CD4-positive, alpha-beta T cell treated with Interleukin-12 subunit alpha and Interleukin-12 subunit beta, for 1 hour (primary cell): ENCODE results near the gene AGAP3.
A peak's percentile ranks its signal among the peaks of the same experiment; 100 is the strongest.

Experiments
- DNase-seq: peaks from one replicate; pipeline ENCODE4 v3.0.0-alpha.2; 2020

Gene AGAP3

DNA sequence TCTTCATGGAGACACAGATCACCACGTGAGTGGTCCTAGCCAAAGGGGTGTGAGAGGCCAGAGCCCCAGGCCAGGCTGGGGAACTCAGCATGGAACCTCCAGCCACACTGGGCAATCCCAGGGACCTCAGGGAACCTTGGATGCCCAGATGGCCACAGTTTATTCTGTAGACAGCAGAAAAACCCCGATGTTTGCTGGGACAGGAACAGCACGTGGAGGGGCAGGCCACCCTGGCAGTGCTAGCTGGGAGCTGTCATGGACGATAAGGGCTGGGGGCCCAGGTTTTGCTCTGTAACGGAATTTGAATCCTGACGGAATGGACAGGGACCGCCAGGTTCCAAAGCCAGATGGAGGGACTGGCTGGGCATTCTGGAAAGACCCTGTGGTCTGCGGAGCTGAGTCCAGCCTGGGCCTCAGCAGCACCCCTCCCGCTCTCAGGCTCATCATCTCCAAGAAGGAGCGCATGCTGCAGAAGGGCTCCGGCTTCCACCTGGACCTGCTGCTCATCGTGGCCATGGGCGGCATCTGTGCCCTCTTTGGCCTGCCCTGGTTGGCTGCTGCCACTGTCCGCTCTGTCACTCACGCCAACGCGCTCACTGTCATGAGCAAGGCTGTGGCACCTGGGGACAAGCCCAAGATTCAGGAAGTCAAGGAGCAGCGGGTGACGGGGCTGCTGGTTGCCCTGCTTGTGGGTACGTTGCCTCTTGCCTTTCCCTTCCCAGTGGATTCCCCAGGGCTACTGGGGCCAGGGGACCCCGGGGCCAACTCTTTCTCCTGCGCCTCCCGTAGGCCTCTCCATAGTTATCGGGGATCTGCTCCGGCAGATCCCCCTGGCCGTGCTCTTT lies 11.2 kb upstream of the AGAP3 start:
- DNase-seq = no peak

DNA sequence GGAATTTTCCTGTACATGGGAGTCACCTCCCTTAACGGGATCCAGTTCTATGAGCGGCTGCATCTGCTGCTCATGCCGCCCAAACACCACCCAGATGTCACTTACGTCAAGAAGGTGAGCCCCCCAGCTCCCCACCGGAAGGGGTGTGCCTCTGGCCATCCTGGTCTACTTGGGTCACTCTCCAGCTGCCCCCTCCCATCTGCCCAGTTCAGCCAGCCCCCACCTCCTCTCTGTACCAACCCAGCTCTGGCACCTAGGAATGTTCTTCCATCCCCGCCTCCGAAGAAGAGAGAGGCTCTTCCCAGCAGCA lies 10.7 kb upstream of the AGAP3 start:
- DNase-seq = no peak

DNA sequence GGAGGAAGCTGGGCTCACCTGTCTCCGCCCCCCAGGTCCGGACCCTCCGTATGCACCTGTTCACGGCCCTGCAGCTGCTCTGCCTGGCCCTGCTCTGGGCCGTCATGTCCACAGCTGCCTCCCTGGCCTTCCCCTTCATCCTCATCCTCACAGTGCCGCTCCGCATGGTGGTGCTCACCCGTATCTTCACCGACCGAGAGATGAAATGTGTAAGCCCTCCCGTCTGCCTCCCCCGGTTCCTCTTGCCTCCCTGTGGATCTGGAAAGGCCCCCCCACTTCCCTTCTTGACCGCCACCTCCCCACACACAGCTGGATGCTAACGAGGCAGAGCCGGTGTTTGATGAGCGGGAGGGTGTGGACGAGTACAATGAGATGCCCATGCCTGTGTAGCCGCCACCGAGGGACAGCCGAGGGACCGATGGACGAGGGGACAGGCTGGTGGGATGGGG lies 10.3 kb upstream of the AGAP3 start:
- no peak for DNase-seq

DNA sequence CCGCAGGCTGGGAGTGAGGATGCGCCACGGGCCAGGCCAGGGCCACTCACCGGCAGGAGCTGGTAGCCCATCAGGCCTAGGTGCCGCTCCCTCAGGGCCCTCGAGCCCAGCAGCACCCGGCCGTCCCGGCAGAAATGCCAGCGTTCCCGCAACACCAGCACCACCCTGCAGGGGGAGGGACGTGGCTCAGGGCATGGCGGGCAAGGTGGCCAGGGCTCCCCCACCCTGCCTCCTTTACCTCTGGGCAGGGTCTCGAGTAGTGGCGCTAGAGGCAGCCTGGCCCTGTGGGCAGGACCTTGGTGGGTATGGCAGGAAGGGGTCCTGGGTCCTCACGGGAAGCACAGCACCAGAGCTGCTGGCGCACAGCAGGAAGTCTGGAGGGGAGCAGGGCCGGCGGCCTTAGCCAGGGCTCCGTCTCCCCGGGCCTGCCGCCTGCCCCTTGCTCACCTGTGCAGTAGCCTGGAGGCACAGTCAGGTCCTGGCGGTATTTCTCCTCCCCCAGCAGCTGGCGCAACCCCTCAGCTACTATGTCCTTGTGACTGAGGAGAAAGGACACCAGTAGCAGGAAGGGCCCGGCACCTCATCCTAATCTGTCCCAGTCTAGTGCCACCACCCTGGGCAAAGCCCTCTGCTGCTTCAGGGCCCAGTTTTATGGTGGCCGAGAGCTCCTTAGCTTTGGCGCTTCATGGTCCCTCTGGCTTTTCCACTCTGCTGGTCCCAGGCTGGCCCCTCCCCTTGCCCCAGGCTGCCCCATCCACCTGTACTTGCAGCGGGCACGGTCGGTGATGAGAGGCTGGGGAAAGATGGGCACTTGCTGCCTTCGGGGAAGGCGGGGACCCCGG lies 9.2 kb upstream of the AGAP3 start:
- no peak for DNase-seq

DNA sequence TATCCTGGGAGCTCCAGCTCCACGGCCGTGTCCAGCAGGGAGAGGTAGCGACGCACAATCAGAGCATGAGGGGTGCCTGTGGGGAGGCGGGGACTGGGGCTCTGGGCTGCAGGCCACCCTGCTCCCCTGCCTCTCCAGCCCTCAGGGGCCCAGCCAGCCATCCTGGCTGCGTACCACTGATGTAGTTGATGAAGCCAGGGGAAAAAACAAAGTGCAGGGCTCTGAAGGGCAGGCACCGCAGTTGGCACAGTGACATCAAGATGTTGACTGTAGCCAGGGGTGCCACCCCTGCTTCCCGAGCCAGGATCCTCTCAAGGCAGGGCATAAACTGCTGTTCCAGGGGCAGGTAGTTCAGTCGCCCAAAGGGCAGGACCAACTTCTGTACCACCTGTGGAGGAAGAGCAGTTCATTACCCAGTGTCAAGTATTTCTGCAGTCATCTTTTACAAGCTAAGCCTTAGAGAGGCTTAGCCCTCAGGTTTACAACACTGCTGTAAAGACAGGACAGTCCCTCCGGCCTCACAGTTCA lies 8.5 kb upstream of the AGAP3 start:
- no peak for DNase-seq

DNA sequence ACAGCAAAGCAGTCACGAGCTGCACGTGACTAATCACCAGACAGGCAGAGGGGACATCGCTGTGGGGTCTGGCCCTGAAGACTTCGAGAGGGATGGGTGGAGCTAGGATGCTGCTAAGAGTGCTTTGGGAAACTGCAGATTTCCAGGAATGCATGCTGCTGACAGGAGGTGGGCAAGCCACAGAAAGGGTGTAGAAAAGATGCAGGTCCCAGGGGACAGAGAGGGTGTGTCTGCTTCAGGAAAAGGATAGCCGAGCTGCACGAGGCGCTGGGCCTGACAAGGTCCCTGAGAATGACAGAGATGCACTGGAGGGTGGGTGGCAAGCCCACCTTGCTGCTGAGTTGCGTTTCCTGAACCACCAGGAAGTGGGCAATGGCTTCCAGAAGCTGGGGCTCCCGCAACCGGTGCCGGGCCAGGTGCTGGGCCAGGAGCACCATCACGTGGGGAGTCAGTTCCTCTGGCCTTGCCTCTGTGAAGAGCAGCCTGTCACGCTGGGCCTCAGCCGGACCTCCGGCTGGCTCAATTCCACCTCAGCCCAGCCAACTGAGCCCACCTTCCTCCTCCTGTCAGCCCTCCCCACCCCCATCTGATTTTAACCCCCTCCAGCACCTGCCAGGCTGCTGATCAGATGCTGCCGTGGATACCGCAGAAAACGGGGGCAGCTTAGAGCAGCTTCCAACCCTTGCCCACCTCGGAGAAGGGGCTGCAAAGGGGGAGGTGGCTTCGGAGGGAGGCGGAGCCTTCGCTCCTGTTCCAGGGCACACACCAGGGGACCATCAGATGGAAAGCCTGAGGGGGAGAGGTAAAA lies 7.8 kb upstream of the AGAP3 start:
- no peak for DNase-seq

DNA sequence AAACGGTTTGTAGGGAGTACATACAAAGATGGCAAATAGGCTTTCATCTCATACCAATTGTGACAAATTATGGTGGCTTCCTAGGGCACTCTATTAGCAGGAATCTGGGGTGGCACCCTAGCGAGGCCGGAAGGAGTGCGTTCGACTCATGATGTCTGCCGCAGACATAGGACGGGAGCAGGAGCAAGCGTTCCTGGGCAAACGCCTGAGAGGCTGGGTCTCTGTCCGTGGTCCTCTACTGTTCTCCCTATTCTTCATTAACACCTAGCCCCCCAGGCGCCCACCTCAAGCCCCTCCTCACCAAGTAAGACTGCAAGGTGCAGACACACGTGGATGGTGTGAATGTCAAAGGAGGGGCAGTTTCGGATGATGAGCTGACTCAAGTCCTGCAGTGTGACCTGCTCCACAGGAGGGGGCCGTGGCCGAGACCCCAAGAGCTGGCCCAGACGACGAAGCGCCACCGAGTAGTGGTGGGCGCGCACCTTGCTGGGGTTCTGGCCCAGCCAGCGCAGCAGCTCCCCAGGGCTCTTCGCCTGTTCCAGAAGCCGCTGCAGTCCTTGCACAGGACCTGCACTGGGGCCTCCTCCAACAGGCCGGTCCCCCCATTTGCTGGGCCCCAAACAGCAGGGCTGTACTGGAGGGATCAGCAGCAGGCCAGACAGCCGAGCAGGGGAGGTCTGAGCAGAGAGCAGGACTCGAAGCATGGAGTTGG lies 6.9 kb upstream of the AGAP3 start:
- no peak for DNase-seq

DNA sequence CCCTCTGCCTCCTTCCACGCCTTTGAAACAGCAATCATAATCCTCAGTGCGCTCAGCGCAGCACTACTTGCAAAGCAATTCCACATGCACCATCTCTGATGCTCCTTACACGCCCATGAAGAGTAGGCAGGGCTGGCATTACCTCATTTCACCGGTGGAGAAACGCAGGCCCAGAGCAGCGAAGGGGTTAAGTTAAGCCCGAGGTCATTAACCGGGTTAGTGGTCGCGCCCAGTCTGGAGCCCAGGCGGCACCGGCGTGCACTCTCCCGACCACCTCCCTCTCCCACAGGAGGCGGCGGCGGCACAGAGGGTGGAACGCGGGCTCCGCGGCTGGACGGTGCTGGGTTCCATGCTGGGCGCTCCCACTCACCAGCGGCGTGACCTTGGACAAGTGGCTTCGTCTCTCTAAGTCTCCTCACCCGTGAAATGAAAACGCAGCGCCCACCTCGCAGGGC lies 6.2 kb upstream of the AGAP3 start:
- no peak for DNase-seq

DNA sequence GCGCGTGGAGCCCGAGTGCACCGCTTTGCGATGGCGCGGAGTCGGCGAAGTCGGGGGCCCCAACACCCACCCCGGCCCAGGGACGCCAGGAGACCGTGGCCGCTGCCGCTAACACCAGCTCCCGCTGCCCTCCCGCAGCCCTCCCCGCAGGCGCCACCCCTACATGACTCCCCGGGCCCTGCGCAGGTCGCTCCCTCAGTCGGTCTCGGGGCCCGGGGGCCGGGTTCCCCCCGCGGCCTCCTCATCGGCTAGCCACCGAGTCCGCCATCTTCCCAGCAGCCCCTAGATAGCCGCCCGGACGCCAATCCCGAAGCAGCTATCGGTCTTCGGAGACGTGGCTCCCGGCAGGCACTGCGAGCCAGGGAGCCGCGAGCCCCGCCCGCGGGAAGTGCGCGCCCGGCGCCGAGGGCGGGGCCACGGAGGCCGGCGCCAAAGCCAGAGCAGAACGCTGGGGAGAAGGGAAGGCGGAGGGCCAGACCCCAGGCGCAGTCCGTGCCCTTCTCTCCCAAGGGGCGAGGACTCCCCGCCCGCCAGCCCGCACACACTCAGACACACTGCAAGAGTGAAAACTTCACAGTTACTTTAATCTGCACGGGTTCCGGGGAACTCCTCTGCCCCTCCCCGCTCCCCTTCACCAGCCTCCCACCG lies 5.6 kb upstream of the AGAP3 start, which contains the start of gene FASTK:
TSS of gene FASTK (minus strand) at position 288 of the 648 bp plus-strand sequence. CDS start at position 245, 43 bp downstream.
- DNase-seq = peak; percentile 90

DNA sequence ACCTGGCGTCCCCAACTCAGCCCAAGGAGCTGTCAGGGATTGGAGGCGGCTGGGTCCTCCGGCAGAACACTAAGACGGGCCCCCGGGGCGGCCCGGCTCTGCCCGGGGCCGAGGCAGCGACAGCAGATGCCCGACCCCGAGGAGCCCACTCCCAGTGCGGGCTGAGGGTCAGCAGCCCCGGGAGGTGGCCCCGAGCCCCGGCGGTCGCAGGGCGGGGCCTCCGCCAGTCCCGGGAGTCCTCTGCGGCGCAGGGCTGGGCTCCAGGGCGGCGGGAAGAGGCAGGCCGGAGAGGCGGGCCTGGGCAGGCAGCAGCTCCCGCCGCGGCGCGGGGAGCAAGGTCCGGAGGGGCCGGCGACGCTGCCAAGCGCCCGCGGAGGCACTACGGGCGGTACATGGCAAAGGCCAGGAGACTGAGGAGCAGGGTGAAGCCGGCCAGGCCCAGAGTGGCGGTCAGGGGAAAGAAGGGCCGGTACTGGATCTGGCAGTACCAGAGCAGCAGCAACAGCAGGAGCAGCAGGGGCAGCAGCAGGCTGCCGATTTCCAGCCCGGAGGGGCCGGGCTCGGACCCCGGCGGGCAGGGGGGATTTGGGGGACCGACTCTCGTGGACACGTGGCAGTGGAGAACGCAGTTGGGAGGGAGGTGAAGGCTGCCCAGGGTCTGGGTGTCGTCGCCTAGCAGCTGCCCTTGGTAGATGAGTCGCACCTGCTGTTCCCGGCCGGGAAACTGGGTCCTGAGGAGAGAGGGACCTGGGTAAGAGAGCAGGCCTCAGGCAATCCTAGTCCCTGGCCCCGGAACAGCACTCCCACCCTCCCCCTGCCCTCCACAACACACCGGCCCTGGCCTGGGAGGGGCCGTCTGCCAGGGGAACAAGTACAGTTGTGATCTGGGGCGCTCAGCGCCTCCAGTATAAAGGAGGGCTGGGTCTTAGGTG lies 4.8 kb upstream of the AGAP3 start:
- DNase-seq = no peak

DNA sequence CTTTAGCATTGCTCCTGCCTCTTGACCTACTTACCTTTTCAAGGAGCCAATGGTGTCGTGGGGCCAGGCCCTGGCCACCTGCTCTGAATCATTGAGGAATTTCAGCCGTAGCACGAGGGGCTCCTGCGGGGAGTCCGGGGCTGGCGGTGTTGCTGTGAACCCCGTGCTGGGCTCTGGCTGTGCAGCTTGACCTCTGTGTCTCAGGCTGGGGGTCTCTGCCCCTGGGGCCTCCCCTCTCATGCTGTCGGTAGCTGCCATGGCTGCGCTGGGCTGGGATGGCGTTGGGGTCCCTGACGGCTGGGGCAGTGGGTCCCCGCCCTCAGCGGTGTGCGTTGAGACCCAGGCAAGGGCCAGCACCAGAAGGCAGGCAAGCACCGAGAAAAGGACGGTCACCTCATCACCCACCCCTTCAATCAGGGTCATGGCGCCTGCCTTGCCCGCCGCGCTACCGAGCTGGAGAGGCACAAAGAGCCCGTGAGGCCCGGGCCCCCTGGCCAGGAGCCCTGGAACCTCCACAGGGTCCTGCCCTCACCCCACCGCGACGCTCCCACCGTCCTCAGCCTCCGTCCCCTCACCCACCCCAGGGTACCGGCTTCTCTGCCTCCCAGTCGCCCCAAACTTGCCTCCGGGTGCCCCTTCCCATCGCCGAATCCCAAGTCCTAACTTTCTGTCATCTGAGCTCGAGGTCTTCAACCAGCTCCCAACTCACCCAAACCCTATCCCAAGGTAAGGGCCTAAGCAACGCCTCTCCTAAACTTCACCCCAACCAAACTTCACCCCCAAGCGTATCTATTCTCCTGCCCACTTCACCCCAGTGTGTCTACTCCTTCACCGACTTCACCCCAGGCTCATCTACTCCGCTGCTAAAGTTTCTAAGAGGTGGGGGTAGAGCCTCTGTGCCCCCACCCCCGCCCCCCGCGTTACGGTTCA lies 3.9 kb upstream of the AGAP3 start:
- no peak for DNase-seq

DNA sequence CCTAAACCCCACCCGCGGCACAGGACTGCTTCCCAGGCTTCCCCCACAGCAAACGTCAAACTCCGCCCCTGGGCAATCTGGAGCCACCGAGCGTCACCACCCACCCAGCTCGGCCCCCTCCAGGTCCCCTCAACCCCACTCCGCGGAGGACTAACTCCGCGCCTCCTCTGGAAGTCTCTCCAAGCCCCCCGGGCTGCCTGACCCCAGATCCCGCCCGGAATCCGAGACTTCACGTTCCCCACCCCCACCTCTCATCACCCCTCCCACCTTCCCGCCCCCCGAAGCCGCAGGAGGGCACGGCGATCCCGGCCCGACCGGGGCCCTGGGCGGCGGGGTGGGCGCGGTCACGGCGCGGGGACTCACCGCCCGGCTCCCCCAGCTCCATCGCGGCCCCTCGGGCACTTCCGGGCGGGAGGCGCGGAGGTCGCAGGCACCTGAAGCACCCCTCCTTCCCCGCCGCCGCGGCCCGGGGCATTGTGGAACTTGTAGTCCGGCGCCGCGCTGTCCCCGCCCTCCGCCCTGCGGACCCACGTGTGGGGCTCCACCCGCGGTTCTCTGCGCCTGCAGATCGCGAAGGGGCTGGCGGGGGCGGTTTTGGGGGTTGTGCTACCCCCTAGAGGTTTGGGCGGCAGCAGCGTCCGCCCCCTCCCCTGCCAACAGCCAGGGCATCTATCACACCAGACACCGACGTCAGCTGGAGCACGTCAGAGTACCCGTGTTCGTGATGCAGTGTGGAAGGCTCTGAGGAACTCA lies 3.0 kb upstream of the AGAP3 start, which contains the start of gene TMUB1:
TSS of gene TMUB1 (minus strand) at position 423 of the 753 bp plus-strand sequence. CDS start 930 bp downstream, outside the sequence.
- peak; percentile 91 for DNase-seq

DNA sequence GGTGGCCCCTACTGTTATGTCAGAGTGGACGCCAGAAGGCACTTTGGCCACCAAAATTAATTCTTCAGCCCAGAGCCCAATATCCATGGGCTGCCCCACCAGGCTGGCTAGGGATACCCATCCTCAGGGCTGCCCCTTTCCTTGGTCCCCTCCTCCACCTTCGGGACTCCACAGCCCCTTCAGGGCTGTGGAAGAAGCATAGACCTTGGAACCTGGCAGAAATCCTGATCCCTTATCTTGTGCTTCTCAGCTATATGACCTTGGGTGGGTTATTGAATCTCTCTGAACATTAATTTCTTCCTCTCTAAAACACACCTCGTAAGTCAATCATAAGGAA lies 2.5 kb upstream of the AGAP3 start:
- no peak for DNase-seq

DNA sequence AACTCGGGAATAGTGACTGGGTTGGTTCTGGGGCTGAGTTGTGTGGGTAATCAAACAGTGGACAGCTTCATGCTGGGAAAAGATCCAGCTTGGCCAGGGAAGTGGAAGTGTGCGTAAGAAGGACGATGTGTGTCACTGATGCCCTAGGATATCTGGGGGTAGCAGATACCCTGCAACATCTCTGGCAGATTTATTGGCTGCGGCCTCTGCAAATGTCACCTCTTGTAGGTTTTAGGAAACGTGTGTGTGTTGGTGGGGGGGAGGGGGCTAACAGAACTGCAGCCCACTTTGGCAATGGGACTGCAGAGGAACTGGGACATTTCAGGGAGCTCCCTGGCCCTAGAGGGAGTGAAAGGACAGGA lies 965 bp upstream of the AGAP3 start:
- no peak for DNase-seq

DNA sequence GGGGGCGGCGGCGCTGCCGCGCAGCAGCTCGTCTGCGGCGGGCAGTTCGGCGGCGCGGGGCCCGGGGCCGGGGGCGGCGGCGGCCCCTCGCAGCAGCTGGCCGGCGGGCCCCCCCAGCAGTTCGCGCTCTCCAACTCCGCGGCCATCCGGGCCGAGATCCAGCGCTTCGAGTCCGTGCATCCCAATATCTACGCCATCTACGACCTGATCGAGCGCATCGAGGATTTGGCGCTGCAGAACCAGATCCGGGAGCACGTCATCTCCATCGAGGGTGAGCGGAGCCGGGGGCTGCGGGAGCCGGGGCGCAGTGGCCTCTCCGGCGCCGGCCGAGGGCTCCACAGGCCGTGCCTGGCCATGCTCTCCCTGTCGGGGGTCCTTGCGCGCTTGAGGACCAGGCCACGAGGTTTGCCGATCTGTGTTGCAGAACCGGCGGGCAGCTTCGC lies 548 bp downstream of the AGAP3 start:
- no peak for DNase-seq

DNA sequence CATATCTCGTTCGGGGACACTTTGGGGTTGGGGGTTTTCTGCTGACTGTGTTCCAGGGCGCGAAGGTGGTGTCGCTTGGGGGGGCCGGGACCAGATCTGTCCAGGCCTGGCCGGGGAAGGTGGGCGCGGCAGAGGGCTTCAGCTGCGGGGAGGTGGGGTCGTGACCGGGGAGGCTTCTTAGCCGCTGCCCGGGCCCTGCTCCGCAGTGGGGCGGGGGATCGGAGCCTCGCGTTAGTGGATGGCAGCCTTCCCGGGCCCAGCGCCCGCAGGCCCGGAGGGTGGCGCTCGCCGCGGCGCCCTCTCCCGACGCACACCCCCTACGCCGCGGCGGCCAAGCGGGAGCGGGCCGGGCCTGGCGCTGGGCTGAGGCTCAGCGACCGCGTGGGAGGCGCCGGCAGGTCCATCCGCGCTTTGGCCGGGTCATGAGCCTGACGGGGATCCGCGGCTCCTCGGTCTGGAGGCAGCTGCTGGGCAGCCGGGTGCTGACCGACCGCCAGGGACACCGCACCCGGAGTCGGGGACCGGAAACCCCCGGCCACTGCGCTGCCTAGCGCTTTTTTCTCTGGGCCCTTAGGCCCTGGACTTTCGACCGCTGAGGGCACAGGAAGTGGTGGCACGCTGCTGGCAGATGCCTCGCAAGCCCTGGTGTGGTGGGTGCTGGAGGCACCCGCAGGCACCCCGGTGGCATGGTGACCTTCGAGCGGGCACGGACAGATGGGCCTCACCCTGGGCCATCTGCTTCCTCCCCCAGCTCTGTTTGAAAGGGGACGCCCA lies 1.2 kb downstream of the AGAP3 start:
- DNase-seq = peak; percentile 35

DNA sequence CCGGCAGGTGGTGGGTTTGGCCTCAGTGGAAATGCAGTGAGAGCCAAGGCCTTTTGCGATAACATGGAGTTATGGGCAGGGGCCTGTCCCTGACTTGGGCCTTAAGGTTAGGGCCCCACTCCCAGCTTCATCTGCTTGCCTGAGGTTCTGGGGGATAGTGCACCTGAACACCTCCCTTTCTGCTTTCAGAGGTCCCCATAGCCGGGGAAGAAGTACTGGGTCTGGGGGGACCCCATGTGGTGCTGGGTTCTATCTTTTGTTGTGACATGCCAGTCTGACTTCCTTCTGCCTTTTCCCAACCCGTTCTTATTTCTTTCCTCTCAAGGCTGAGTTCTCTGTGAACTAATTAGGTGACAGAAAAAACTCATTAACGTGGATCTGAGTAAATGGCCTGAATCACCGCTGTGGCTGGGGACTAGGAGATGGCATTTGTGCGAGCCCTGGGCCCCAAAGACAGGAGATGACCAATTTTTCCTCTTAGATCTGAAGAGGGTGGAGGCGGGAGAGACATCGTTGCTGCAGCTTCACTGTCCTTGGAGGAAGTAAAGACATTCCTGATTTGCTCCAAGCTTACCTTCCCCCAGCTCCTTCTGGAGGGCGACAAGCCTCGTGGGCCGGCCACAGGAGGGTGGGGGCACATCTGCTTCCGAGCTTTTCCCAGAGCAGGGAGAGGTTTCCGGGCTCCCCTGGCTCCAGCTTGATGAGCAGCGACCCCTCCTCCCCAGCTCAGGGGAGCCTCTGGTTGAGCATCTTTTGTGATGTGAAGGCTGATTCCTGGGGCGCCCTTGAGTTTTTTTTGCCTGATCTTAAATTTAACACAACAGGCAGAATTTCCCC lies 2.0 kb downstream of the AGAP3 start:
- no peak for DNase-seq
